KG1 (cell line): ENCODE results near the gene TMEM191C.
"Not testable (repeated sequence)": the region's sequence is repeated elsewhere in the genome, so short reads cannot be mapped to it uniquely, and the experiment has no call there.

Experiments
- DNase-seq: peaks from one replicate; lab custom pipeline; 2025; lab: John Stamatoyannopoulos, UW

The TMEM191C gene

DNA sequence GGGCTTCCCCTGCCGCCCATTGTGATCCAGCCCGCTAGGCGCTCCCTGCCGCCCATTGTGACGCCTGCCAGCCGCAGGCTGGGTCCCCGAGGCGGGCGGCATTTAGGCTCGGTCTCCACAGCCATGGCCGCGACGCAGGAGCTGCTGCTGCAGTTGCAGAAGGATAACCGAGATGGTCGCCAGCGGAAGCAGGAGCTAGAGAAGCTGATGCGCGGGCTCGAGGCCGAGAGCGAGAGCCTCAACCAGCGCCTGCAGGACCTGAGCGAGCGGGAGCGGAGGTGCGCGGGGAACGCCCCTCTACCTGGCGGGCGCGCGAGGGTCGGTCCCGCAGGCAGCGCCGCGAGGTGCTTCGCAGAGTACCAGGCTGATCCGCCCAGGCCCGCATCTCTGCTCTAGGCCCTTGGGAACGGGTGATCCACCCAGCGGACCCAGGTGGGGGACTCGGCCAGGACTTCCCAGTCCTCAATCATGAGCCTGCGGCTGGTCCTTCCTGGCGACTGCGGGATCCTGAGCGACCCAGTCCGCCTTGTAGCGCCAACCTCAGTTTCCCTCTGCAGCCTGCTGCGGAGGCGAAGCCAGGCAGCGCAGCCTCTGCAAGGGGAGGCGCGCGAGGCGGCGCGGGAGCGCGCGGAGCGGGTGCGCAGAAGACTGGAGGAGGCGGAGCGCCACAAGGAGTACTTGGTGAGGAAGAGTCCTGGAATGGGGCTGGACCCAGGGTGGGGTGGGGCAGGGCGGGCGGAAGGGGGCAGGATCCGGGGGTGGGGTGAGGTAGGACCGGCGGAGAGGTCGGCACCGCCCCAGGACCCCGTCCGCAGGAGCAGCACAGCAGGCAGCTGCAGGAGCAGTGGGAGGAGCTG is at the start of gene TMEM191C:
Gene TMEM191C (plus strand): TSS at position 51 of the 857 bp plus-strand sequence. CDS start 73 bp downstream, at position 124.
- not testable (repeated sequence) for DNase-seq

DNA sequence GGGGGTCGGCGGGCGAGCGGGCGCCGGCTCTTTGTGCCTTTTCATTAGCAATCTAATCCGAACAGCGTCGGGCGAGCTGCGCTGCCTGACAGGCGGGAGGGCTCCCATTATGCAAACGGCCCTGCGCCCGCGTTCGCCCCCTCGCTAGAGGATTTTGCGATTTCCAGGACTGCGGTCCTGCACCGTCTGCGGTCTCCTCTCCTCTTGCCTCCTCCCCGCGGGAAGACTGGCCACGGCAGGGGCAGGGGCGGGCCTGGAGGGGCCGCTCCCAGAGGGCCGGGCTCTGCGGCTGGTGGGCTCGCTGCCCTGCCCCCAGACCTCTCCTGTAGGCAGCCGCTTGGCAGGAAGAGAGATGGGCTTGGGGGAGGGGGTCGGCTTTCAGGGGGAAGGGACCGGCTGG is 49.3 kb upstream of the TMEM191C start:
- not testable (repeated sequence) for DNase-seq

DNA sequence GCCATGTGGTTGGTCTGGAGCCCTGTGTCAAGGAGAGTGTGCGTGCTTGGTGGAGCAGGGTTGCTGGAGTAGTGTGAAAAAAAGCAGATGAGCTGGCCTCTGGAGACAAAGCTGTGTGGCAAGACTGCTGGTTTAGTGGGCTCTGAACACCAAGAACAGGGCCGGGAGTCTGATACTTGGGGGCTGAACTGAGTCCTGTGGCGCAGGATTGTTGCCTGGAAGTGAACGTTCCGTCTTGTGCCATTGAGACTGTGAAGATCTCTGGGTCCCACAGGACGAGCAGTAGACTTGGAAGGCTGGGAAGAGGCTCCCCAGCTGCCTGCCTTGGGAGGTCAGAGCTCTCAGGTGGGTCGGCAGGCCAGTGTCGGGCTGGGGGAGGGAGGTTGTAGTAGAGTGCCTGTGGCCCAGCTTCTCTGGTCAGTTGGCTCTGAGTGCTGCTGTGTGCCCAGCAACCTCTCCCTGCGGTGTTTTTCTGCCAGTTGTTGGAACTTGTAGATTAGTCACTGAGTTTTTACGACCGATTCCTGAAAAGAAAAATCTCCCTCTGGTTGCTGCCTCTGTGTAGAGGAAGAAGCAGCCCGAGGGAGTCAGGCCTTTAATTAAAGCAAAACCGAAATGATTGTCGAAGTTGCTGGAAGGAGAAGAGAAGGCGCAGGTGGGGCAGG is 48.1 kb upstream of the TMEM191C start:
- not testable (repeated sequence) for DNase-seq

DNA sequence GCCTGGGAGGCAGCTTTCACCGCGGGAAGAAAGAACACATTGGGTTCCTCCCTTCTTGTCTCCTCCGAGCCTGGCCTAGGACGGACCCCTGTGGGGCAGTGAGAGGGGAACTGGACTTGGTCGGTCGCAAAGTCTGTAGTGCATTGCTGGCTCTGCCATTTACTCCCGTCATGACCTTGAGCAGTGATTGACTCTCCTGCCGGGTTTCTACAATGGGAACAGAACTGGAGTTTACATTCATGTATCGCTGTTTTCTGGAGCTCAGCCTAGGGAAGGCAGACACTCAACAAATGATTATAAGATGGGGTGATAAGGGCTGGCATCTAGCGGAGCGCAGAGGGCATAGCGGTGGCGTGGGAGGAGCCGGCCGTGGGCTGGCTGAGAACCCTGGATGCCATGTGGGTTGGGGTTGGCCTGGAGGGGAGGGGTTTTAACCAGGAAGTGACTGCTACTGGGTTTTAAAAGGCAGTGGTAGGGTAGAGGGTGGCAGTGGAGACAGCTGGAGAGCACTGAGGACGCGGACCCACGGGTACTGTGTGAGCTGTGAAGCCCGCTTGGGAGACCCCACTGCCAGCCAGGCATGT is 46.9 kb upstream of the TMEM191C start:
- DNase-seq: not testable (repeated sequence)

- DNase-seq: not testable (repeated sequence)
These were observed 43.0 kb upstream of the TMEM191C start for GRCh38 chr22:21424084-21424709.

- not testable (repeated sequence) for DNase-seq
These were observed 32.6 kb upstream of the TMEM191C start for GRCh38 chr22:21434378-21435233.

GRCh38 chr22:21435998-21436810 is 31.0 kb upstream of the TMEM191C start:
- DNase-seq: not testable (repeated sequence)

DNA sequence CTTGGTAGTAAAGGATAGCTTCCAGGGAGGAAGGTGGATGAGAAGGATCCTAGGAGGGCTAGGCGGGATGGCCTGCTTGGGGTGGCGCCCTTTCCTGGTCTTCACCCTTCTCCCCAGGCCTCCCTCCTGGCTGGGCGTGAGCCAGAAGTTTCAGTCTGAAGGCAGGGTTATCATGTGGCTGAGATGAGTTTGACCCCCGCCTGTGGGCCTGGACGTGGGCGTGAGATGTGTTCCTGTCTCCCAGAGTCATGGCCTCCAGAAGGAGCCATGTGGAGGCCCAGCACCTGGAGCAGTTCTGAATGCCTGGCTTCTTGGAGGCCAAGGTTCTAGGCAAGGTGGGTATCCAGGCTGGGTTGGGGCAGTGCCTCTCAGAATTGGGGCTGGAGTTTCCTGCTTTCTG is 29.2 kb upstream of the TMEM191C start:
- DNase-seq: not testable (repeated sequence)

DNA sequence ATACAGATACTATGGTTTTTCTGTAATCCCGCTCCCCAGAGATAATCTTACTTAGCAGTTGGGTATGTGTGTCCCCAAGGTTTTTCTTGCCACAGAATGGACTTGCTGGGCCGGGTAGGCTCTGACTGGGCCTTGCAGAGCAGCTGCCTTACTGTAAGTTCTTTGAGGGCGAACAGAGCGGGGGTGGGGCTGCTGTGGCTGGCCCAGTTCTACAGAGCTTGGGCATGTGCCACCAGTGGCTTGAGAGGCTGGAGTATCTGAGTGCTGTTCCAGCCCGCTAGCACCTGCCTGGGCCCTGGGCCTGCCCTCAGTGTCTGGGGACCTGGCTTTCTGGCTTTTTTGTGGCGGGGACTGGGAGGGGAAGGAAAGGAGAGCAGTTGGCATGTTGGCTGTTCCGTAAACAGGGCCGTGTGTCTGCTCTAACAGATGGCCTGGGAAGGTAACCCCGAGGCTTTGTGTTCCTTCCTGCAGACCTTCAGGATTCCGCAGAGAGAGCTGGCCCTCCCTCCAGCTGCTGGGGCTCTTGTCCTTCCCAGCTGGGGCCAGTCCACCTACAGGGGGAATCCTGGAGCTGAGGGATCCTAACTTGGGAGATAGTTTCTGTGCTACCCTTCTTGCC is 27.1 kb upstream of the TMEM191C start:
- DNase-seq: not testable (repeated sequence)

- not testable (repeated sequence) for DNase-seq
These were observed 26.5 kb upstream of the TMEM191C start for GRCh38 chr22:21440676-21441075.

DNA sequence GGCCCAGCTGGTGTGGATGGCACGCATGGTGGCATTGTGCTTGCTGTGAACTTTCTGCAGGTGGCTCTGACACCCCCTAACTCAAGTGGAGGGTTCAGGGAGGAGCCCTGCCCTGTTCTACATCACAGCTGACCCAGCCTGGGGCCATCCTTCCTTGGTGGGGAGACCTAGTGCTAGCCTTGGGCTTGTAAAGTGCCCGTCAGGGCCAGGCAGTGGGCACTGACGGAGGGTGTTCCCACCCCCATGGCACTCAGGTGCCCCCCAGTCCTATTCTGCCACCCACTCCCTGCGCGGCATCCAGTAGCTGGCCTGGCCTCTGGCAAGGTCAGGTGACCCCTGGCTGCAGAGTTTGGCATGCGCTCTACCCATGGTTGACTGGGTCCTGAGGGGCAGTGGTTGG is 26.0 kb upstream of the TMEM191C start:
- not testable (repeated sequence) for DNase-seq

DNA sequence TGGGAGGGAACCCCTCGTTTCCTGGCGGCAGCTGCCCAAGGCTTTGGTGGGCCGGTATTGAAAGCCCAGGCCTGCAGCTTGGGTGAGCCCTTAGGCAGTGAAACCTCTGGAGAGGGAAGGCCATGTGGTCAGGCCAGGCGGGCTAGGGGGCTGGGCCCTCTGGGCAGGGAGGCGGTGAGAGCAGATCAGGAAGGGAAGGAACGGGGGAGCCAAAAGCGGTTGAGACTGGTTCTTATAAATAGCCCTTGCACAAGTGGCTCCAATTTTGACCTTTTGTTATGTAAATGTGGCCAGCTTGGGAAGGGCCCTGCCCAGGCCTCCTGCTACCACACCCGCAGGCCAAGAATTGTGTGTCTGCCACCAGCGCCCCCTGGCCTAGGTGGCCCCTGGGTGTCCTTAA is 25.1 kb upstream of the TMEM191C start:
- not testable (repeated sequence) for DNase-seq

DNA sequence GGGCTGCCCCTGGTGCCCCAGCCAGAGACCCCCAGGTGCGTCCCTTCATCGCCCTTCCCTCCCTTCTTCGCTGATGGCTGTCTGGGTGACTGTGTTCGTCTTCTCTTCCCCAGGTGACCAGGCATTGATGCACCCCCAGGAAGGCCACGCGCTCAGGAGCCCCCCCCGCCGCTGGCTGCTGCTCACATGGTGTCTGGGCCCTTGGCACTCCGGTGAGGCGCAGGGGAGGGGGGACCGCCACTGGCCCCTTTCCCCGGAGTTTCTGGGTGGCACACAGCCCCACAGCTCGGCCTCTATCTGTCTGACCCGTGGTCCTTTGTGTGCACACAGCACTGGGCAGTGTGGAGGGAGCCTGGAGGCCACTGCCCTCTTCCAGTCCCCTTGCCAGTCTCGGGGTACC is 24.5 kb upstream of the TMEM191C start:
- not testable (repeated sequence) for DNase-seq

GRCh38 chr22:21443057-21443734 is 24.0 kb upstream of the TMEM191C start:
- no peak for DNase-seq

DNA sequence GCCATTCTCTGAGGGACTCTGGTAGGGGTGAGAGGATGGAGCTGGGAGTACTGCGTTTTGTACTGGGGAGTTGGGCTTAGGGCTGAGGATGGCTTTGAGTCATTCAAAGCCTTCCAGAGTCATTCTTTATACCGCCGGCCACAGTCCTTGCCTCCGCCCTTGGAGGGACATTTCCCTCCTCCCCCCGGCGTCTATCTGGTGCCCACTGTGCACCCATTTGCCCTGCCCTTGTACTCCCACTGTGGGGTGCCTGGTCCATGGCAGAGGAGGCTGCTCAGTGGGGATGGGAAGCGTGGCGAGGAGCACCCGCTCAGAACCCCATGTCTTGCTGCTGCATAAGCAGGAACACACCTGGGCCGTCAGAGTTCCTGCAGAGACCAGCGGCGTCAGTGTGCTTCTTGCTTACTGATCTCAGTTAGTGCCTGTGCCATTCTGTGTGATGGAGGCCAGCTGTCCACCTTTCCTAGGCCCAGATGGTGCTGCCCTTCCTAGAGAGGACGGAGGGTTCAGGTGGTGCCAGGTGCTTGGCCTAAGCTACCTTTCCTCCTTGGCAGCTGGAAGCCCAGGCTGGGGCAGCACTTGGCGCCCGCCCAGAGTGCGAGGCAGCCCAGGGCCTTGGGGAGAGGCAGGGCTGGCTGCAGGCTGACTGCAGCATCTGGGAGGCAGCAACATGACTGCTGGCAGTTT is 23.3 kb upstream of the TMEM191C start:
- no peak for DNase-seq

DNA sequence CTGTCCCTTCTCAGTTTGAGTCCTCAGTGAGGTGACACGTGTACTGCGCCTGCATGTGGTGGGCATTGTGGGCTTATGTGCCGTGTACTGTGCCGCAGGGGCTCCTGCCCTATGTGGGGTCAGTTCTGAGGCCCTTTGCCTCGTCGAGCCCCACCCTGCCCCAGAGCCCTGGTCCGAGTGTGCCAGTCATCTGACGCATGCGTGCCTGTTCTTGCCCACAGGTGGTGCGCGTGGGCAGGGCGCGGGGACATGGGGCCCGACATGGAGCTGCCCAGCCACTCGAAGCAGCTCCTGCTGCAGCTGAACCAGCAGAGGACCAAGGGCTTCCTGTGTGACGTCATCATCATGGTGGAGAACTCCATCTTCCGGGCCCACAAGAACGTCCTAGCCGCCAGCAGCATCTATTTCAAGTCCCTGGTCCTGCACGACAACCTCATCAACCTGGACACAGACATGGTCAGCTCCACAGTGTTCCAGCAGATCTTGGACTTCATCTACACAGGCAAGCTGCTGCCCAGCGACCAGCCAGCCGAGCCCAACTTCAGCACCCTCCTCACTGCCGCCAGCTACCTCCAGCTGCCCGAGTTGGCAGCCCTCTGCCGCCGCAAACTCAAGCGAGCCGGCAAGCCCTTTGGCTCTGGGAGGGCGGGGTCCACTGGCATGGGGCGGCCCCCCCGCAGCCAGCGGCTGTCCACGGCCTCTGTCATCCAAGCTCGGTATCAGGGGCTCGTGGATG is 22.3 kb upstream of the TMEM191C start:
- no peak for DNase-seq

DNA sequence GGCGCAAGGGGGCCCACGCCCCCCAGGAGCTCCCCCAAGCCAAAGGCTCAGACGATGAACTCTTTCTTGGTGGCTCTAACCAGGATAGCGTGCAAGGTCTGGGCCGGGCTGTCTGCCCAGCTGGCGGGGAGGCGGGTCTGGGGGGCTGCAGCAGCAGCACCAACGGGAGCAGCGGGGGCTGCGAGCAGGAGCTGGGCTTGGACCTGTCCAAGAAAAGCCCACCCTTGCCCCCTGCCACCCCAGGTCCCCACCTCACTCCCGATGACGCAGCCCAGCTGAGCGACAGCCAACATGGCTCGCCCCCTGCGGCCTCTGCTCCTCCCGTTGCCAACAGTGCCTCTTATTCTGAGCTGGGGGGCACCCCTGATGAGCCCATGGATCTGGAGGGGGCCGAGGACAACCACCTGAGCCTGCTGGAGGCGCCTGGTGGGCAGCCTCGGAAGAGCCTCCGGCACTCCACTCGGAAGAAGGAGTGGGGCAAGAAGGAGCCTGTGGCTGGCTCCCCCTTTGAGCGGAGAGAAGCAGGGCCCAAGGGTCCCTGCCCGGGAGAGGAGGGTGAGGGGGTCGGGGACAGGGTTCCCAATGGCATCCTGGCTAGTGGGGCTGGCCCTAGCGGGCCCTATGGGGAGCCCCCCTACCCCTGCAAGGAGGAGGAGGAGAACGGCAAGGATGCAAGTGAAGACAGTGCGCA is 21.6 kb upstream of the TMEM191C start:
- no peak for DNase-seq
